Esophagus squamous epithelium (tissue), 4 donors: ENCODE results near the gene SLC1A7.

Experiments used
- CTCF ChIP-seq, 6 experiments: fragments of 450-650 bp in 4 of 6; fragments of 200-600 bp in 2 of 6; sonication (generic) in 2 of 6; IDR thresholded peaks; one replicate each; pipeline ENCODE4 v1.5.1; 2016 to 2019; ENCODE audit warnings: antibody characterized with exemption in 6 of 6, mild to moderate bottlenecking in 4 of 6, moderate library complexity in 4 of 6
- POLR2A ChIP-seq, 4 donors: fragments of 450-650 bp; IDR thresholded peaks; one replicate each; pipeline ENCODE4 v1.6.1; 2017; ENCODE audit warnings: antibody characterized with exemption in 4 of 4, mild to moderate bottlenecking in 4 of 4, moderate library complexity in 3 of 4

- TF ChIP-seq CTCF (IDR thresholded peaks at IDR 0.05) (no peak), POLR2A (IDR thresholded peaks at IDR 0.05) (no peak)
Measured at GRCh38 chr1:53156783-53157182, 14.3 kb upstream of the SLC1A7 start.
